ENCODE results near the gene HOXB7.

The HOXB7 gene

GRCh38 chr17:48594538-48595277, 16.1 kb downstream of the HOXB7 start:
- peak overlapping the region; percentile 60 for H3K4me3 ChIP-seq (ENCODE audit: low read depth, low read length)
- in situ Hi-C loops (cut with HindIII; ENCODE audit: low sequenced_read_pairs) = loop anchor here (5.0 kb wide), 1 partner anchor 247 kb away; no protein-coding TSS in a partner anchor
- TF ChIP-seq CTCF (IDR thresholded peaks at IDR 0.05; ENCODE audit: low read depth, low read length, missing control alignments) = no peak
- no peak for DNase-seq (ENCODE audit: low read depth)

- in situ Hi-C loops (cut with HindIII; ENCODE audit: low sequenced_read_pairs) = loop anchor here (5.0 kb wide), 1 partner anchor 247 kb away; no protein-coding TSS in a partner anchor
- peak; percentile 88 for DNase-seq (ENCODE audit: low read depth)
- H3K4me3 ChIP-seq (ENCODE audit: low read depth, low read length) = peak overlapping the region; percentile 60
- peak; percentile 92 for TF ChIP-seq CTCF (IDR thresholded peaks at IDR 0.05; ENCODE audit: low read depth, low read length, missing control alignments)
Measured at GRCh38 chr17:48593840-48594537, 16.8 kb downstream of the HOXB7 start.

DNA sequence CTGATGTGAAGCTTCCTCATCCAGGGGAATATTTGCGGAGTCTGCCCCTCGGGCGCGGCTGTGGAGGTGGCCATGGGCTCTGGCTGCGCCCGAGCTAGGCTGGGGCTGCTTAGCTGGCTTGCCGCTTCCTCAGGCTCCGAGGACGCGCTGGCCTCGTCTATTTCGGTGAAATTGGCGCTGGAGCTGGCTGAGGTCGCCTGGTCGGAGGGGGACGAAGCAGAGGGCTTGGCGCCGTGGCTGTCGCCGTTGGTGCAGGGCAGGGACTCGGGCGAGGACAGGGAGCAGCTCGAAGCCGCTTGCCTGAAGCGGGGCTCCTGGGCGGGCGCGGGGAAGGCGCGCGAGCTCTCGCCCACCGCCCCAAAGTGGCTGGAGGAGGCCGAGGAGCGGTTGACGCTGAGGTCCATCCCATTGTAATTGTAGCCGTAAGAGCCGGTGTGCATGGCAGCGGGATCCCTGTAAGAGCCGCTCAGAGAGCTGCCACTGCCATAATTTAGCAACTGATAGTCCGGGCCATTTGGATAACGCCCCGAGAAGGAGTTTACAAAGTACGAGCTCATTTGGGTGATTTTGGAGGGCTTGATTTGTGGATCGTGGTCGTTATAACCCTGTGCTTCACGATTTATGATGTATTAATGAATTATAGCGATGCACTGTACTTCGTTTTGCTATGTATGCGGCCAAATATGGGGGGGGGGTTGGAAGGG, 17.5 kb downstream of the HOXB7 start, which contains the start of gene HOXB5:
HOXB5 (minus strand) TSS at position 654 of the 704 bp plus-strand sequence; CDS start at position 557, 97 bp downstream.
- TF ChIP-seq CTCF (IDR thresholded peaks at IDR 0.05; ENCODE audit: low read depth, low read length, missing control alignments) = no peak
- DNase-seq (ENCODE audit: low read depth) = no peak
- H3K4me3 ChIP-seq (ENCODE audit: low read depth, low read length) = peak within 1 kb of the TSS; percentile 60
- in situ Hi-C loops (cut with HindIII; ENCODE audit: low sequenced_read_pairs) = loop anchor here (5.0 kb wide), 1 partner anchor 246 kb away; no protein-coding TSS in a partner anchor

GRCh38 chr17:48592577-48592976, 18.2 kb downstream of the HOXB7 start:
- no peak for TF ChIP-seq CTCF (IDR thresholded peaks at IDR 0.05; ENCODE audit: low read depth, low read length, missing control alignments)
- H3K4me3 ChIP-seq (ENCODE audit: low read depth, low read length) = peak overlapping the region; percentile 60
- in situ Hi-C loops (cut with HindIII; ENCODE audit: low sequenced_read_pairs) = loop anchor here (5.0 kb wide), 1 partner anchor 245 kb away; no protein-coding TSS in a partner anchor
- no peak for DNase-seq (ENCODE audit: low read depth)

GRCh38 chr17:48592057-48592514, 18.7 kb downstream of the HOXB7 start:
- in situ Hi-C loops (cut with HindIII; ENCODE audit: low sequenced_read_pairs) = loop anchor here (5.0 kb wide), 1 partner anchor 245 kb away; no protein-coding TSS in a partner anchor
- no peak for DNase-seq (ENCODE audit: low read depth)
- peak overlapping the region; percentile 60 for H3K4me3 ChIP-seq (ENCODE audit: low read depth, low read length)
- TF ChIP-seq CTCF (IDR thresholded peaks at IDR 0.05; ENCODE audit: low read depth, low read length, missing control alignments) = no peak
